T-helper 22 cell (primary cell): ENCODE results near the gene SRSF9.
"Not testable (repeated sequence)": the region's sequence is repeated elsewhere in the genome, so short reads cannot be mapped to it uniquely, and the experiment has no call there.

ENCODE experiments used
- DNase-seq: peaks from one replicate; pipeline ENCODE4 v3.0.0-alpha.2; 2020; ENCODE audit warnings: low read depth

Gene SRSF9

DNA sequence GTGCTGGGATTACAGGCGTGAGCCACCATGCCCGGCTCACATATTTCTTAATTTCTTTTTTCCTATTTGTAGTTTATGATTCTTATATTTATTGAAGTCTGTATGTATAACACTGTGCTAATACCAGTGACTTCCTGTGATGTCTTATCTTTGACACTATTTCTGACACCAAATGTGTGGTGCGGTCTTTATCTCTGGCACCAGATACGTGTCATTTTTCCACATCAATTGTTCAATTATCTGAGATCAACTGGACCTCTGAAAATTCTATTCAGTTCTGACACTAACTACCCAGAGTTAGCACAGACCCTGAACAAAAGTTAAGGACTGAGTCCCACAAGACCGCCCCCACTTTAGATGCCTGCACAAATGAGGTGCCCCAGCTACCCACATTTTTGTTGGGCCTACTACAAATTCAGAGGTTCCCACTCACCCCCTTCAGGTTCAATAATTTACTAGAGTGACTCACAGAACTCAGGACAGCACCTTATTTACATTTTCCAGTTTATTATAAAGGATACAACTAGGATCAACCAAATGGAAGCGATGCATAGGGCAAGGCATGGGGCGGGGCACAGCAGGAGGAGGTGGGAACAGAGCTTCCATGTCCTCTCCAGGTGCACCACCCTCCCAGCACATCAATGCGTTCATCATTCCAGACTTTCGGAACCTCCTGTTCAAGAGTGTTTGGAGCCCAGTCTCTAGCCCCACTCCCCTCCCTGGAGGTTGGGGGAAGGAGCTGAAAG is 11.6 kb upstream of the SRSF9 start:
- DNase-seq = no peak

DNA sequence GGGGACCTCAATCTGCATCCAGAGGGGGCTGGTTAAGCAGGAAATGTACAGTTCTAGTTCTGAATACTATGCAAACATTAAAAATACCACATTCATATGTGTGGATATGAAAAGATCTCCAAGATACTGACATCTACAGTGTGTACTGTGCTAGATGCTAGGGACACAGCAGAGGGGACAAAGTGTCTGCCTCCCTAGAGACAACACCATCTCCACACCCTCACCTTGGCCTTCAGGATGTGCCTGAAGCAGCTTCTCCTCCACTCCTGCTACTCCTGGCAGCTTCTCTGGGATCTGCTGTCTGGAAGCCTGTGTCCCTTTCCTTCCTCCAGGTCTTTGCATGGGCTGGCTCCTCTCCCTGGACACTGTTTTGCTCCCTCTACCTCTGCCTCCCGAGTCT is 10.7 kb upstream of the SRSF9 start:
- no peak for DNase-seq

DNA sequence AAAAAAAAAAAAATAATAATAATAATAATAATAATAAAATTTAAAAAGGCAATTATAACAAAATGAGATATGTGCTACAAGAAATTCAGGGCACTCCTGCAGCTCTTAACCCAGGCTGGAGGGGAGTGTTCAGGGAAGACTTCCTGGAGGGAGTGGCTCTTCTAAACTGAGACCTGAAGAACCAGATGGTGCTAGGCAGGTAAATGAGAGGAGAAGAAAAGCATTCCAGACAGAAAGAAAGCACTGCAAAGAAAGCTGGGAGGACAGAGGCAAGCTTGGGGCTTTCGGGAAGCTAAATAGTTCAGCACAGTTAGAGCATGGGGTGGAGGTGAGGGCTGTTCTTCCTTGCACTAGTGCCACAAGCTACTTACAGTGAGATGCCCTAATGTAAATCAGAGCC is 9.9 kb upstream of the SRSF9 start:
- DNase-seq = no peak

DNA sequence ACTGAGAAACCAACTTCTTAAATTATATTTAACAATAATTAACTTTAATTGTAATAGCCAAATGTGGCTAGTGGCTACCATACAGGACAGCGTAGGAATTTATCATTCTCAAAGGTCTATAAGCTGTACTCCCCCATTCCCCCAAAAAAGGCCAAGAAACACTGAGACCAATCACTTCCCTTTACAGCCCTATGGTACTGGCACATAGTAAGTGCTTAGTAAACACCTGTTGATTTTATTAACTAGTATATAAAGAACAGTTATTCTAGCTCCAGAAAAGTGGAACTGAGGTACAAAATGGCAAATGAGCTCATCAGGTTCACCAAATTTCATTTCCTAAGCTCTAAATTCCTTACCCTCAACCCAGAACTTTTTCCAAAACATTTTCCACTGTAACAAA is 6.1 kb upstream of the SRSF9 start:
- DNase-seq = no peak

DNA sequence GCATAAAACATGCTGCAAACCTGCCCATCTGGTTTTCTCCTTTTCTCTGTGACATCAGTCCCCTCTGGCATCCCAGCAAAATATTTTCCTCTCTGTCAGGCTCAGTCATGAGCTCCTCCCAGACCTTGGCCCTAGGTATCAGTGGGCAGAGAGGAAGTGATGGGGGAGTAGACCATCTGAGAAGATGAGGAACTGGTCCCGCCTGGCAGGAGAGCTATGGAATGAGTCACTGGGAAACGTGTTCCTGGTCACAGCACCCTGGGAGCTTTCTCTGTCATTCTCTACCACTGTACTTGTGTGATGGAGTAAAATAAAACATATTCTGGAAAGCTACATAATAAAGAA is 5.0 kb upstream of the SRSF9 start:
- DNase-seq = no peak

DNA sequence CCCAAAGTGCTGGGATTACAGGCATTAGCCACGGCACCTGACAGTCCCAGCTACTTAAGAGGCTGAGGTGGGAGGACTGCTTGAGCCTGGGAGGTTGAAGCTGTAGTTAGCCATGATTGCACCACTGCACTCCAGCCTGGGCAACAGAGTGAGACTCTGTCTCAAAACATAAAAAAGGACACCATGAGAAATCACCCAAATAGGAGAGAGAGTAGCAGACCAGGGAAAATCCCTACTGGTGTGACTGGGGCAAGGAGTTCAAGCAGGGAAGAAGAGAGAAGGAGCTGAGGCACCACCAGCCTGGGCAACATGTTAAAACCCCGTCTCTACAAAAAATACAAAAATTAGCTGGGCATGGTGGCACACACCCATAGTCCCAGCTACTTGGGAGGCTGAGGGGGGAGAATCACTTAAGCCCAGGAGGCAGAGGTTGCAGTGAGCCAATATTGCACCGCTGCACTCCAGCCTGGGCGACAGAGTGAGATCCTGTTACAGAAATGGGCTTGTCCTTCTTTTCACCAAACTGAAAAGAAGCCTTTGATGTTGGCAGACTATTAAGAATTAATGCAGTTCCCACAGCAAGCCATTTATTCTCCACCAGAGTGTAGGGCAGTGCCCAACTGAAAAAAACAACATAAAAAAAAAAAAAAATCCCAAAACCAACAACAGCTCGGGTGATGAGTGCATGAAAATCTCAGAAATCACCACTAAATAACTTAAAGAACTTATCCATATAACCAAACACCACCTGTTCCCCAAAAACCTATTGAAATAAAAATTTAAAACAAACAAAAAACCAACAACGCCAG is 4.5 kb upstream of the SRSF9 start:
- no peak for DNase-seq

DNA sequence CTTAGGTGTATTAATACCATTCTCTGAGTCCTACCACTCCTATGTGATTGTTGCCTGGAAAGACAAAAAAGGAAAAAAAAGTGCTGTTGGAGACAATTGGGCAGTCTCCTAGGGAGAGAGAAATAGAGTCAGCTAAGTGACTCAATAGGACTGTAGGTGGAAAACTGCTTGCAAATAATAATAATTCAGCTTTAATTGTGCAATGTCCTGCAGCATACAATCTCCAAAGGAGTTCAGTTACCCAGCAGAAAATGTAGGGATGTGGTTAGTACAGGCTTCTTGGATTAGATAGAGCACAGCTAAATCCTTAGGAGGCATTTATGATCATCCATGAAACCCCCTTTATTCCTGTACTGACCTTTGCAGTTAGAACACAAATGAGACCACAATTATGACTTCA is 3.0 kb upstream of the SRSF9 start:
- no peak for DNase-seq

DNA sequence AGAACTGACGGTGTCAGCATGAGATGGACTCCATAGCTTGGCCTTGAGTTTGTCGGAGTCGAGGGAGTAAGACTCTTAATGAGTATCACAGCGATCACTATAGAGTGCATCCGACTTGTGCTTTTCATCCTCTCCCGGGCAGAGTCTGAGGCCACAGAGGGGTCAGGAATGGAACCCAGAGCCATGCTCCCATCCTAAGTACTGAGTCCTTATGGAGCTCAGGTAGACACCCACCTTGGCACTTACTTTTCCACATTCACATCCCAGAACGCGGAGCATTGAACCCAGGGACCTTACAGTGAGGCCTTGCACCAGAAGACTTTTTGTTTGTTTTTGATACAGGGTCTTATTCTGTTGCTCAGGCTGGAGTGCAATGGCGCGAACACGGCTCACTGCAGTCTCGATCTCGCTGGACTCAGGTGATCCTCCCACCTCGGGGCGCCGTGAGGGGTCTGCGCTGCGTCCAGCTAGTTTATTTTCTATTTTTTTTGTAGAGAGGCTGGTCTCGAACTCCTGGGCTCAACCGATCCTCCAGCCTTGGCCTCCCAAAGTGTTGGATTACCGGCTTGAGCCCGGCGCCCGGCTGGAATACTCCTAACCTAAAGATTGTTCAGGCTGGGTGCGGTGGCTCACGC is 719 bp upstream of the SRSF9 start:
- DNase-seq = no peak

DNA sequence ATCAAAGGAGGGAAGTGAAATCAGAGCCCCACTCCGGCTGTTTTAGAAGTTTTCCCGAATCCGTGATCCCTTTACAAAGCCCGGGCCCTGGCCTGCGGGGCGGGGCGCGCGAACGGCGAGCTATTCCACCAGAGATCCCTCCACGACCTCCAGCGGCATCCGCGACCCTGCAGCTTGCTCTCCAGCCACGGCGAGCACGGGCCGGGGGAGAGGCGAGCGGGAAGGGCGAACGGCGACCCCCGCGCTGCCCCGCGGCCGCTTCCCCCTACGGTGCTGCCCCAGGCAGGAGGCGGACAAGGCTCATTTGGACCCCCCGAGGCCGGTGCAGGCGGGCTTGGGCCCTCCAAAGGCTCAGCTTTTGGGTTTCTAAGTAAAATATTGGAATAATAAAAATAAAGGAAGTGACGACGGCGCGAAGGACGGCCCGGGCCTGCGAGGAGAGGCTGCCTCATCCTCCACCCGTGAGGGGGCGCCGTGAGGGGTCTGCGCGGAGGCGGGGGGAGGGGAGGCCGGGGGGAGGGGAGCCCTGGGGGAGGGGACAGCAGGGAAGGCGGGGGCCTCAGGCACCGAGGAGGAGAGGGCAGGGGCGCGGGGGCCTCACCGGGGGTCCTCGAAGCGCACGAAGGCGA is 613 bp downstream of the SRSF9 start:
- no peak for DNase-seq

DNA sequence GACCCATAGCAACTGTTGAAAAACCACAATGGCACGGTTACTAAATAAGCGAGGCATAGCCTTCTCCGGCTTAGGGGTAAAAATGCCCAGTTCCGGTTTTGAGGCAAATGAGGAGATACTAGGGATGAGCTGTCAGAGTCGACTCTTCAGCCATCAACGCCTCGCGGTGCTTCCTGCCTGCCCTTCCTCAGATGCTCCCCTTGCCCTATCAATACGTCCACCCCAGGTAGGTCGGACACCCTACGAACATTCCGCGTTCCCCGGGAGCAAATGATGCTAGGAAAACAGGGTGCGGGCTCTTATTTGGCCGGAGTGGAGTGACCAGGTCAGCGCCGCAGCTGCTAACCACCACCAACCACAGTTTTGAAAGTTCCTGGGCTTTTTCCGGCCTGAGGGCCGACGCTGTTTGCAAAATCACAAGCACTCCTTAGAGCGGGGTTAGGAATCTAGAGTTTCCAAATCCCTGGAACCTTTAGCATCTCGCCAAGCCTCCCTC is 1.2 kb downstream of the SRSF9 start:
- DNase-seq = no peak

DNA sequence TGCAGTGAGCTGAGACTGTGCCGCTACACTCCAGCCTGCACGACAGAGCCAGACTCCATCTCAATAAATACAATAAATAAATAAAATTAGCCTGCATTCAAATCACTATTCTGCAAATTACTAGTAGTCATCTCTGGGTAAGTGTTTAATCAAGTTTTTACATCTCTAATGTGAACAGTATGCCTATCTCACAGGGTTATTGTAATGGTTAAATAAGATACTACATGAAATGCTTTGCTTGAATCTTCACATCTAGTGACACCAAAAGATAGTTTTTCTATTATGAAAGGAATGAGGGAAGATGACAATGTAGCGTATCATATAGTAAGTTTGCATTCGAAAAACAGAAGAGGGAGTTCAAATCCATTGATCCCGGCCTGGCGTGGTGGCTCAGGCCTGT is 2.1 kb downstream of the SRSF9 start:
- DNase-seq = no peak

DNA sequence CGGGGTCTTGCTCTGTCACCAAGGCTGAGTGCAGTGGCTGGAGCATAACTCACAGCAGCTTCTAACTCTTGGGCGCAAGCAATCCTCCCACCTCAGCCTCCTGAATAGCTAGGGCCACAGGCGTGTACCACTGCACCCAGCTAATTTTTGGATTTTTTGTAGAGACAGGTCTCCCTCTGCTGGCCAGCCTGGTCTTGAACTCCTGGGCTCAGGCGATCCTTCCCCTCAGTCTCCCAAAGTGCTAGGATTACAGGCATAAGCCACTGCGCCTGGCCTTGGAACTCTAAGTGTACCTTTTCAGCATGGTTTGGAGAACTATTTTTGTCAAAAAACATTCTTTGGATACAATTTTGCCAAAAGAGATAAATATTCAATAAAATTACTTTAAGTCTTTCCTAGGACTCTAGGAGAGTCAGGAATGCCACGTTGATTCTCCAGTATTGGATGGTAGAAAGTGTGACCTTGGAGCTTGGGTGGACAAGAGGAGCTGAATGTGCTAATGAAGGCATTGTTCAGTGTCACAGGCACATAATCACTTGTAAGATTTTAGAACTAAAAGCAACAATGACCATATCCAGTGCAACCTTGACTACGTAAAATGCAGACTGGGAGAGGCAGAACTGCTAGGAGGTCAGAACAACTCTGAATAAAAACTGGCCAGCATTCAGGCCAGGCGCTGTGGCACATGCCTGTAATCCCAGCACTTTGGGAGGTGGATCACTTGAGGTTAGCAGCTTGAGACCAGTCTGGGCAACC is 2.8 kb downstream of the SRSF9 start:
- peak; percentile 8 for DNase-seq

DNA sequence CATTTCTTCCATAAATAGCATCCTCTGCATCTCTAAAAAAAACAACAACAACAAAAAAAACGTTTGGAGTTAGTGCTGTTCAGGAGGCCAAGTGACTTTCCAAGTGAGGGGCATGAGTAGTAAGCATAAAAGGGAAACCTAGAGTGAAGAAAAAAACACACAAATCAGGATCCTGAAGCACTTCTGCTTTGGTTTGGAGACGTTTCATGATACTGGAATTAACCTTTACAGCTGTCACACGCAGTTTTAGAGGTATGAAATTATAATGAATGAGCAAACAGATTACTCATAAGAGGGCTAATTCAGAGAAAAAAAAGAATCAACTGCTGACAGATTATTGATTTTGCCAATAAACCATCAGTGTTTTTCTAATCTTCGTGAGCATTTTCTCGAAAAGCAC is 3.8 kb downstream of the SRSF9 start:
- no peak for DNase-seq

DNA sequence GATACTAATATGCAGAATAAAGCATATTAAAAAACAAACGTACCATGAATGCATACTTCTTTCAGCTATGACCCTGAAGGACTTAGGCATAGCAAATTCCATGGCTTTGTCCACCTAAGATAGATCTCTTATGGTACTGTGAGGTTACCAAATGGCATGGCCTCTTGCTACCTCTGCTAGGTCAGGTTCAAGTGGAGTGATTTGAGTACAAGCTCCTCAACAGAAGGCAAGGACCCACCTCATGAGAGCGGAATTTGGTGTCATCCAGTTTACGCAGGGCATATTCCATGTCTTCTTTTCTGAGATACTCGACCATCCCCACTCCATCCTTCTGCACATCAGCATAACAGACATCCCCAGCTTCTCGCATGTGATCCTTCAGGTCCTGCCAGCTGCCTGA is 5.8 kb downstream of the SRSF9 start:
- DNase-seq = no peak

DNA sequence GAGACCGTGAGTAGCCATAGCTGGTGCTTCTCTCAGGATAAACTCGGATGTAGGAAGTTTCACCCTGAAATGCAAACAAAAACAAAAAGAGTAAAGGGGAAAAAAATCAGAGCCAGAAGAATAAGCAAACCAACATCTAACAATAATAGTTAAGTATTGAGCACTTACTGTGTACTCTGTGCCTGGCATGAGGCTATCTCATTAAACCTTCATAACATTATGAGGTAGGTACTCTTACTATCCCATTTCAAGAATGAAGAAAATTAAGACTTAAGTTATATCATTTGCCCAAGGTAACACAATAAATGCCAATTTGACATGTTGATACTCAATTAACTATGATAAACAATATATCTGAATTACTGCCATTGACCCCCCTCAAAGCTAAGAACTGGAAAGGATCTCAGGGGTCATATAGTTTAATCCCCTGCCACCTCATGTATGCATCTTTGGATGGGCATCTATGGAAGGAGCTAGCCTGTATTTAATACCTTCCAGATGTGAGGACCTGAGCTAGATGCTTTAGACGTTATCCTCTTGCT is 7.4 kb downstream of the SRSF9 start:
- no peak for DNase-seq

DNA sequence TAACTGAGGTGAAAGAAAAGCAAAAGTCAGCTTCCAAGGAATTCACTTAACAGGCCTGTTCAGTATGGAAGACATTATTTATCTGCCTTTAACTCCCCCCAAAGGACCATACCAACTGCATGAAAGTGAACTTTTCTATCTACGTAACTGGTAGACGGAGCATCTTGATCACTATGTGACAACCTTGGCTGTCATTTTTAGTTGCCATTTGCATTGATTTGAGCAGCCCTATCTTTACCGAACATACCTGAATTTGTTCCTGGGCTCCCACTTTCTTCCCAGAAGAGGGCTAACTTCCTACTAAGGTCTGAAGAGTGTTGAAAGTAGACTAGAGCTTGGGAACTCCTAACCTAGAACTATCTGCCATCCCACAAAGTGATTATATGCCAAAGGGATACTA is 9.4 kb downstream of the SRSF9 start:
- no peak for DNase-seq

DNA sequence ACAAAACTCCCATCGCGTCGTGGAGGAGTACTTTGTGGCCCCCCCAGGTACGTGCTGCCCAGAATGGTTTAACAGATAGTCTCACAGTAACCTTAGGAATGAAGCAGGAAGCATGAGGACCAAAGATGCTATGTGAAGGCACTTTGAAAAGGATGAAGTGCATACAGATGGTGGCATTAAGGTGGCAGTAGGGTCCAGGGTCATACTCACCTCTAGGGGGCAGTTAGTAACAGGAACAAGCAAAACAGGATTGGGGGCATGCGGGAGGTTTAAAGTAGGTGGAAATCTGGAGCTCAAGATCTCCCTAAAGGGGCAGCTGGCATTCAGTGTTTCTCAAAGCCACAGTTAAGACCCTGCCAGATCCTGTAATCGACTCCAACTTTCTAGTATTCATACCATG is 12.4 kb downstream of the SRSF9 start:
- DNase-seq = no peak

DNA sequence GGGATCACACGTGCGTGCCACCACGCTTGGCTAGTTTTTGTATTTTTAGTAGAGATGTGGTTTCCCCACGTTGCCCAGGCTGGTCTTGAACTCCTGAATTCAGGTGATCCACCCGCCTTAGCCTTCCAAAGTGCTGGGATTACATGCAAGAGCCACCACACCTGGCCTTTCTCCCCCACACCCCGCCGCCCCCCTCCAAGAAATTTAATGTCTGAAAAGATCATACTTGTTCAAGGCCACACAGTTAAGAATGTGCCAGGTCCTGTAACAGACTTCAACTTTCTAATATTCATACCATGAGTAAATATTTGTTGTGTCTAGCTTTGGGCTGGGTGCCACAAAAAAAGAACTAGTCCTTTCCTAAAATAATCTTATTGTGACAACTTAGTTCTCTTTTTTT is 14.2 kb downstream of the SRSF9 start:
- DNase-seq = no peak

DNA sequence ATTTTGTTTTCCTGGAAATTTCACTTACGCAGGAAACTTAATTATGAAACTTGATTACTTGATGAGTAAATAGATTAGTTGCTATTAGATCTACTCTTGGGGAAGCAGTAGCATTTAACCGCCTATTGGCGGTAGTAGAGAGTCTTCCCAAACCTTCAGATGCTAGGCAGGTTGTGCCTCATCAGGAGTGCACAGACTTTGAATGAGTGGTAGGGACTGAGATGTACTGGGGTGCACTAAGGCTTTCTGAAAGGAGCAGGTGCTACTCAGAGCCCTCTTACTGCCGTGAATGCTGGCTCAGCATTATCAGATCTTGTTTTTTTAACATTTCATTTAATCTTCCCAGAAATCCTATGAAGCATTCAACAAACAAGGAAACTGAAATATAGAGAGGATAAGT is 15.6 kb downstream of the SRSF9 start:
- DNase-seq = no peak

DNA sequence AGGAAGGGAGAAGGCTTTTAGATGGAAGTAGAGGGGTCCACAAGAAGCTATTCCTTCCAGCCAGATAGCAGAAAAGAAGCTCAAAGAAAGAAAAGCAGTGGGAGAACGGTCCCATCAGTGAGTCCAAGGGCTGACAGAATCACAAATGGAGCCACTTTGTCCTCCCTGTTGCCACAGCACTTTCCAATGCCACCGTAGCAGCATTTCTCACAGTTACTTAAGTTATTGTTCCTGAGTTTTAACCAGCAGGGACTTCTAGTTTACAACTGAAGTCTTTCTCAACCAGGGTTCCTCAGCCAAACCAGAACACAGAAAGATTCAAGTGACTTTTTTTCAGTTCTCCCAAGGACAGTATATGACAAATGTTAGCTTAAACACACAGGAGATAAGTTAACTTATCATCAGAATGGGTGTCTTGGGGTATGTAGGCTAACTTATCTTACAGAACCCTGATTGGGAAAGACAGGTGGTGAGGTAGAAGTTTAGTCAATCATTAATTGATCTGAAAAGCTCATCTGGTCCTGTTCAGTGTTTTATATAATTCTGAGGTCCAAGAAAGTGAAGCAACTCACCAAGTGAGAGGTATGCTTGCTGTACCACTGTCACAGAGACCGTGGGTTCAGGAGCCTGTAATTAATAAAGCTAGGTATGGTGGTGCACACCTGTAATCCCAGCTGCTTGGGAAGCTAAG is 16.3 kb downstream of the SRSF9 start:
- DNase-seq = no peak

DNA sequence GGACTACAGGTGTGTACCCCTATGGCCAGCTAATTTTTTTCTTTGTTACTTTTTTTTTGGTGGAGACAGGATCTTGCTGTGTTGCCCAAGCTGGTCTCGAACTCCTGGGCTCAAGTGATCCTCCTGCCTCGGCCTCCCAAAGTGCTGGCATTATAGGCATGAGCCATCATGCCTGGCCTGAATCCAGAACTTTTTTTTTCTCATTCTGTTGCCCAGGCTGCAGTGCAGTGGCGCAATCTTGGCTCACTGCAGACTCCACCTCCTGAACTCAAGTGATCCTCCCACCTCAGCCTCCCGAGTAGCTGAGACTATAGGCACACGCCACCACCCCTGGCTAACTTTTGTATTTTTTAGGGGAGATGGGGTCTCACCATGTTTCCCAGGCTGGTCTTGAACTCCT is 17.0 kb downstream of the SRSF9 start:
- DNase-seq = not testable (repeated sequence)
